Measurements from ENCODE around the gene DERA. TPM values are rescaled to one million over a fixed set of nuclear protein-coding genes. Genes with fewer than 3 reads are reported as not detected.
"Not testable (repeated sequence)": the region's sequence is repeated elsewhere in the genome, so short reads cannot be mapped to it uniquely, and the experiment has no call there.

Gene DERA
- total RNA-seq, 4 donors from 2014 or later: 54.1 to 74.3 (median 69.5) TPM

DNA sequence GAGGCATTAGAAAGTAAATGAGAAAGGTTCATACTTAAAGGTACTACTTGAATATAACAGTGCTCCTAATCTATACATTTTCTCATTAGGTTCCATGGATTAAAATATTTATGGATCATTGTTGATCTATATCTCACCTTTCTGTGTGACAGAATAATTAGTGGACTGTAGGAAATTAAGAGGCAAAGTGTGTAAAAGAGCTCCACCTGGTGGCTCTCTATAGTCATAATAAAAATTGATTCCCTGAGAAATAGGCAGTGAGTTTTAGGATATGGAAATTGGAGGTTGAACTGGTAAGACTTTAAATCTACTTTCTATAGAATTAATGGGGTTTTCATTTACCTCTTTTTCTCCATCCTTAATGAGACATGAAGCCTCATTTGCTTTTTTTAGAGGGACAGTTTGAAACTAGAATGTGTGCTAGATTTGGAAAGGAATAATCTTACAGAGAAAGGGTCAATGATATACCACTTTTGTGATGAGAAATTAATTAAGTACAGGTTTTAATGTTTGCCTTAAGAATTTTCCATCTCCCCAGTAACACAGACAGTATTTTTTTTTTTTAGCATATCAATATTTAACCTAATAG, 11.8 kb upstream of the DERA start:
- H3K27me3 ChIP-seq: no peaks in the 10 kb centered on the region
- TF ChIP-seq, protein P1, sequence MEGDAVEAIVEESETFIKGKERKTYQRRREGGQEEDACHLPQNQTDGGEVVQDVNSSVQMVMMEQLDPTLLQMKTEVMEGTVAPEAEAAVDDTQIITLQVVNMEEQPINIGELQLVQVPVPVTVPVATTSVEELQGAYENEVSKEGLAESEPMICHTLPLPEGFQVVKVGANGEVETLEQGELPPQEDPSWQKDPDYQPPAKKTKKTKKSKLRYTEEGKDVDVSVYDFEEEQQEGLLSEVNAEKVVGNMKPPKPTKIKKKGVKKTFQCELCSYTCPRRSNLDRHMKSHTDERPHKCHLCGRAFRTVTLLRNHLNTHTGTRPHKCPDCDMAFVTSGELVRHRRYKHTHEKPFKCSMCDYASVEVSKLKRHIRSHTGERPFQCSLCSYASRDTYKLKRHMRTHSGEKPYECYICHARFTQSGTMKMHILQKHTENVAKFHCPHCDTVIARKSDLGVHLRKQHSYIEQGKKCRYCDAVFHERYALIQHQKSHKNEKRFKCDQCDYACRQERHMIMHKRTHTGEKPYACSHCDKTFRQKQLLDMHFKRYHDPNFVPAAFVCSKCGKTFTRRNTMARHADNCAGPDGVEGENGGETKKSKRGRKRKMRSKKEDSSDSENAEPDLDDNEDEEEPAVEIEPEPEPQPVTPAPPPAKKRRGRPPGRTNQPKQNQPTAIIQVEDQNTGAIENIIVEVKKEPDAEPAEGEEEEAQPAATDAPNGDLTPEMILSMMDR (IDR thresholded peaks at IDR 0.05): peak in 5 of 6 experiments; percentile 12 to 66 (median 49)
- no peak for TF ChIP-seq POLR2A (IDR thresholded peaks at IDR 0.05)
- DNase-seq: no peak
- H3K9me3 ChIP-seq: no peaks in the 10 kb centered on the region
- intact Hi-C loops (cut with DNase I): no loop called here
- peaks cover 25 to 42% of the 10 kb centered on the region in 2 donors for H3K36me3 ChIP-seq
- H3K27ac ChIP-seq: no peak overlapping the region
- no peaks in the 10 kb centered on the region for H3K4me1 ChIP-seq
- no peak overlapping the region for H3K4me3 ChIP-seq (replicated peaks in 1 of 3)

DNA sequence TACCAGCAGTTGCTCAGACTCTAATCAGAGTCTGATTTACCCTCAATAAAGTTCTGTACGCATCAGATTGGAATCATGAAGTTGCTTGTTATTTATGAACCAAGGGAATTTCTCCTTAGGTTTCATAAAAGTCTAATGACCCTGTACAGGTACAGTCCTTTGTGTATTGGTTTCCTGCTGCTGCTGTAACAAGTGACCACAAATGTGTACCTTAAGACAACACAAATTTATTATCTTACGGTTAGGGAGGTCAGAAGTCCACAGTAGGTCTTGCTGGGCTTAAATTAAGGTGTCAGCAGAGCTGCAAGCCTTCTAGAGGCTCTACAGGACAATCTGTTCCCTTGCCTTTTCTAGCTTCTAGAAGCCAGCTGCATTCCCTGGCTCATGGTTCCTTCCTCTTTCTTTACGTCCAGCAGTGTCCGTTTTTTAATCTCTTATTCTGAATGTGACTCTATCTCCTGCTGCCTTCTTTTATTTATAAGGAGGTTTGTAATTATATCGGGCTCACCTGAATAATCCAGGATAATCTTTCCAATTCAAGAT, 6.7 kb upstream of the DERA start:
- H3K9me3 ChIP-seq: no peaks in the 10 kb centered on the region
- H3K4me1 ChIP-seq: no peaks in the 10 kb centered on the region
- peaks cover 26 to 34% of the 10 kb centered on the region in 2 donors for H3K36me3 ChIP-seq
- no peak overlapping the region for H3K27ac ChIP-seq
- 92 to 93% methylated on average over 5 of the region's 5 CpGs for WGBS, 2 donors
- no peak for DNase-seq
- no peaks in the 10 kb centered on the region for H3K27me3 ChIP-seq
- H3K4me3 ChIP-seq (replicated peaks in 1 of 3): no peak overlapping the region
- intact Hi-C loops (cut with DNase I): no loop called here
- TF ChIP-seq POLR2A (IDR thresholded peaks at IDR 0.05): no peak
- TF ChIP-seq, protein P1 (IDR thresholded peaks at IDR 0.05): no peak

DNA sequence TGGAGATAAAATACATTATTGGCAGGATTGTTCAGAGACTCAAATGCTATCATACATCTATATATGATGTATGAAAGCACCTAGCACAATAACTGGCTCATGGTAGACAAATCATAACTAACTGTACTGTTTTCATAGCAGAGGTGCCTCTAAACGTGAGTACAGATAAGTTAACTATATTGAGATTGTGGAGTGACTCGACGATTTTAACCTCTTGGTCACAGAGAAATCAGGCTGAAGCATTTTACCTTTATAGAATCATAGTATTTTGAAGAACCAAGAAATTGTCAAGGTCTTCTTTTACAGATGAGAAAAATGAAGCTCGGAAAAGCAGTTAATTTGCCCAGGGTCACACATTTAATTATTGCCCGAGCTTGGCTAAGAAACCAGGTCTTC, 666 bp upstream of the DERA start:
- Histone ChIP-seq H3K36me3 (peaks cover 6% of the 10 kb centered on the region in 2 donors), H3K27me3 (no peaks in the 10 kb centered on the region), H3K9me3 (no peaks in the 10 kb centered on the region), H3K4me3 (replicated peaks in 1 of 3) (no peak overlapping the region), H3K27ac (peak overlapping the region; percentile 62 to 90 (median 88)), H3K4me1 (peaks cover 13 to 16% of the 10 kb centered on the region in 2 donors)
- TF ChIP-seq, protein P1 (IDR thresholded peaks at IDR 0.05): no peak
- no peak for TF ChIP-seq POLR2A (IDR thresholded peaks at IDR 0.05)
- WGBS, 2 donors: 76 to 81% methylated on average over 5 of the region's 5 CpGs
- intact Hi-C loops (cut with DNase I): no loop called here
- no peak for DNase-seq

DNA sequence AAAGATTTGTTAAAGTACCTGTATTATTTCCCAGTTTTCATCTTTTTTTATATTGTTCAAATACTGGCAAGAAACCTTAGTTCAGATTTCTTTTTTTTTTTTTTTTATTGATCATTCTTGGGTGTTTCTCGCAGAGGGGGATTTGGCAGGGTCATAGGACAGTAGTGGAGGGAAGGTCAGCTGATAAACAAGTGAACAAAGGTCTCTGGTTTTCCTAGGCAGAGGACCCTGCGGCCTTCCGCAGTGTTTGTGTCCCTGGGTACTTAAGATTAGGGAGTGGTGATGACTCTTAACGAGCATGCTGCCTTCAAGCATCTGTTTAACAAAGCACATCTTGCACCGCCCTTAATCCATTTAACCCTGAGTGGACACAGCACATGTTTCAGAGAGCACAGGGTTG, 799 bp downstream of the DERA start:
- DNase-seq; H3K9me3 ChIP-seq; H3K27me3 ChIP-seq; intact Hi-C loops (cut with DNase I); H3K36me3 ChIP-seq: not testable (repeated sequence)
- Histone ChIP-seq H3K4me1 (peaks cover 13 to 16% of the 10 kb centered on the region in 2 donors), H3K4me3 (replicated peaks in 1 of 3) (peak overlapping the region in 2 of 3 donors; percentile 47 to 69), H3K27ac (peak overlapping the region; percentile 62 to 90 (median 88))
- WGBS, 2 donors: 1 to 16% methylated on average over 5 of the region's 5 CpGs

DNA sequence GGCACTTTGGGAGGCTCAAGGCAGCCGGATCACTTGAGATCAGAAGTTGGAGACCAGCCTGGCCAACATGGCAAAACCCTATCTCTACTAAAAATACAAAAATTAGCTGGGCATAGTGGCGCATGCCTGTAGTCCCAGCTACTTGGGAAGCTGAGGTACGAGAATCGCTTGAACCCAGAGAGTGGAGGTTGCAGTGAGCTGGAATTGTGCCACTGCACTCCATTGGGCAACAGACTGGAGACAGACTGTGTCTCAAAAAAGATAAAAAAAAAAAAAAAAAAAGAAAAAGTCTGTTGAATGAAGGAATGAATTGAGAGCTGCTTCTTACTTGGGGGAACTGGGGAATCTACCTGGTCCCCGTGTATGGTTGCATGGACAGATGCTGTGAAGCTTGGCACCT, 3.0 kb downstream of the DERA start:
- peak; percentile 59 to 66 for DNase-seq
- H3K4me3 ChIP-seq (replicated peaks in 1 of 3); intact Hi-C loops (cut with DNase I); H3K9me3 ChIP-seq; H3K36me3 ChIP-seq; H3K27me3 ChIP-seq; H3K27ac ChIP-seq: not testable (repeated sequence)
- peaks cover 13 to 16% of the 10 kb centered on the region in 2 donors for H3K4me1 ChIP-seq
- 34 to 55% methylated on average over 5 of the region's 5 CpGs for WGBS, 2 donors

DNA sequence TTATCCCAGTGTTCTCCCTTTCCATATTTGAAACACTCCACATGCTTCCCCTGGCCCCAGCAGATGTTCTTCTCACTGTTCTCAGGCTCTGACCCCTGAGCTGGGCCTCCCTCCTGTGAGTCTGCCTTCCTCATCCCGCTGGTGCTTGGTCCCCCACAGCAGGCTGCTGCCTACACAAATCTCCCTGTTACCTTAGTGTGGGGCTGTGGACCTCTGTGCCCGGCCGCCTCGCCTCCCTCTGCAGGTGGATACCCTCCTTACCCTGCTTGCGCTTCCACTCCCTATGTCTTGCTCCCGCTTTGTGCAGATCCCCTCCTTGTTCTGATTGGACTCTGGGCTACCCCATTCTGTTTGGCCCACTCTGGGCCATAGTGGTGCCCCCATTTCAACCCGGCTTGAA, 6.9 kb downstream of the DERA start:
- 93% methylated on average over 7 of the region's 7 CpGs for WGBS, 2 donors
- intact Hi-C loops (cut with DNase I): no loop called here
- no peak for DNase-seq
- TF ChIP-seq, protein P1 (IDR thresholded peaks at IDR 0.05): no peak
- TF ChIP-seq POLR2A (IDR thresholded peaks at IDR 0.05): no peak
- peaks cover 6 to 9% of the 10 kb centered on the region in 2 donors for H3K4me1 ChIP-seq
- H3K36me3 ChIP-seq: no peaks in the 10 kb centered on the region
- no peaks in the 10 kb centered on the region for H3K27me3 ChIP-seq
- no peak overlapping the region for H3K27ac ChIP-seq
- no peaks in the 10 kb centered on the region for H3K9me3 ChIP-seq
- no peak overlapping the region for H3K4me3 ChIP-seq (replicated peaks in 1 of 3)
